HEK293T (cell line): ENCODE measurements around the gene IL1RL2.

Experiments used
- BHLHE40 ChIP-seq: fragments of 450-650 bp; IDR thresholded peaks from 2 replicates; pipeline ENCODE4 v1.6.1; 2016; ENCODE audit warnings: mild to moderate bottlenecking, moderate library complexity, borderline replicate concordance
- NFRKB ChIP-seq: fragments of 450-650 bp; IDR thresholded peaks from 2 replicates; pipeline ENCODE4 v1.6.1; 2016; ENCODE audit warnings: mild to moderate bottlenecking, moderate library complexity

GRCh38 chr2:102284611-102285010, 97.8 kb downstream of the IL1RL2 start:
- TF ChIP-seq BHLHE40 (no peak), NFRKB (no peak)
